Right lobe of liver (tissue), 6 donors: Measurements from ENCODE around the gene CAPN5. TPM values are rescaled to one million over a fixed set of nuclear protein-coding genes. Genes with fewer than 3 reads are reported as not detected.

Experiments
- ATAC-seq, 4 donors: fragments of 200-7000 bp; cut with Tn5 transposase; one replicate each; pipeline ENCODE4 v1.9.1; 2020; ENCODE audit warnings: mild to moderate bottlenecking in 4 of 4, moderate library complexity in 4 of 4
- DNase-seq, 3 donors: peaks; one replicate each; pipeline ENCODE4 v3.0.0-alpha.2; 2020
- H3K27ac ChIP-seq, 3 donors: fragments of 200-600 bp; one replicate each; pipeline ENCODE4 v1.8.0; 2022
- H3K27me3 ChIP-seq, 2 donors: fragments of 200-600 bp; one replicate each; pipeline ENCODE4 v1.8.0; 2022
- H3K36me3 ChIP-seq, 4 donors: fragments of 200-600 bp; sonication (generic) in 1 of 4; one replicate each; pipeline versions ENCODE4 v1.5.1 to v1.8.0; 2017 to 2022; ENCODE audit warnings: control low read depth in 1 of 4
- H3K4me1 ChIP-seq, 4 donors: fragments of 200-600 bp; sonication (generic) in 1 of 4; one replicate each; pipeline versions ENCODE4 v1.5.1 to v1.8.0; 2017 to 2022; ENCODE audit warnings: control low read depth in 1 of 4
- H3K4me3 ChIP-seq, 3 donors: fragments of 200-600 bp; one replicate each; pipeline ENCODE4 v1.8.0; 2022
- H3K9me3 ChIP-seq, 4 donors: fragments of 200-600 bp; sonication (generic) in 1 of 4; one replicate each; pipeline versions ENCODE4 v1.5.1 to v1.8.0; 2017 to 2022; ENCODE audit warnings: control low read depth in 1 of 4
- CTCF ChIP-seq, 4 donors: fragments of 200-600 bp in 3 of 4; fragments of 450-650 bp in 1 of 4; IDR thresholded peaks; one replicate each; pipeline versions ENCODE4 v1.5.1 to v1.8.0; 2016 to 2022; ENCODE audit warnings: antibody characterized with exemption in 4 of 4, mild to moderate bottlenecking in 2 of 4
- POLR2A ChIP-seq: fragments of 450-650 bp; IDR thresholded peaks from one replicate; pipeline ENCODE4 v1.6.1; 2017; ENCODE audit warnings: antibody characterized with exemption, mild to moderate bottlenecking
- WGBS: methylation state at CpG from one replicate; pipeline ENCODE4 v1.1.6; 2018; ENCODE audit warnings: low coverage, low lambda C conversion rate; ENCODE audit not compliant: insufficient coverage; ENCODE audit errors: missing lambda C conversion rate; 5-methylcytosine and 5-hydroxymethylcytosine counted together
- intact Hi-C, 2 donors: fragments of 100-400 bp; cut with DNase I; formaldehyde crosslinking; loops; one replicate each; pipeline versions ENCODE4 v1.11.2 to v1.14.1; 2022
- total RNA-seq, 6 experiments: library from RNA; depleted of rRNA in 2 of 6; stranded (reverse); fragments of >200 nt in 2 of 6; fragmentation: NEBNext Ultra II Directional in 3 of 6; extraction: Animal tissue kit (Norgen Biotek cat#: 25700) in 3 of 6; gene quantifications; one replicate each; pipeline versions ENCODE4 v1.1.0 to v1.2.4, GENCODE V29; 2016 to 2023
- donor health status: DM: no; HTN: yes; CAD: no.
- donor health status: DM: no; HTN: no; CAD: no.
- donor health status: DM: no; HTN: no; CAD: no.
- donor health status: DM: no; HTN: yes; CAD: no.
- donor health status: DM: no; HTN: yes; CAD: no.

Gene CAPN5
- total RNA-seq, 6 experiments from 2014 or later = 23.1 to 66.7 (median 43.3) TPM

GRCh38 chr11:77049026-77049425 lies 17.7 kb upstream of the CAPN5 start:
- Histone ChIP-seq H3K27me3 (no peaks in the 10 kb centered on the region), H3K4me1 (no peaks in the 10 kb centered on the region), H3K4me3 (no peak overlapping the region), H3K36me3 (no peaks in the 10 kb centered on the region), H3K9me3 (no peaks in the 10 kb centered on the region), H3K27ac (no peak overlapping the region)
- TF ChIP-seq CTCF (IDR thresholded peaks at IDR 0.05) = no peak
- no peak for TF ChIP-seq POLR2A
- WGBS = 65% methylated on average over 6 of the region's 6 CpGs
- ATAC-seq (no peak), DNase-seq (no peak)
- intact Hi-C loops = loop anchor here (2.0 to 10.0 kb wide), 3 partner anchors 42 to 124 kb away; no protein-coding TSS in a partner anchor

GRCh38 chr11:77051511-77051910 lies 15.3 kb upstream of the CAPN5 start:
- no peak overlapping the region for H3K27ac ChIP-seq
- WGBS = 71% methylated on average over 1 of the region's 3 CpGs
- intact Hi-C loops = loop anchor here in 1 of 2 donors (5.0 kb wide), 1 partner anchor 41 kb away; no protein-coding TSS in a partner anchor
- no peaks in the 10 kb centered on the region for H3K27me3 ChIP-seq
- DNase-seq (no peak), ATAC-seq (no peak)
- H3K4me3 ChIP-seq = no peak overlapping the region
- no peaks in the 10 kb centered on the region for H3K36me3 ChIP-seq
- H3K9me3 ChIP-seq = no peaks in the 10 kb centered on the region
- TF ChIP-seq POLR2A (no peak), CTCF (IDR thresholded peaks at IDR 0.05) (no peak)
- H3K4me1 ChIP-seq = peaks cover 0 to 11% (median 0%) of the 10 kb centered on the region in 4 donors

GRCh38 chr11:77052518-77052917 lies 14.3 kb upstream of the CAPN5 start:
- no peak for DNase-seq
- Histone ChIP-seq H3K27me3 (no peaks in the 10 kb centered on the region), H3K4me3 (no peak overlapping the region), H3K4me1 (peaks cover 0 to 11% (median 0%) of the 10 kb centered on the region in 4 donors), H3K36me3 (no peaks in the 10 kb centered on the region), H3K9me3 (no peaks in the 10 kb centered on the region), H3K27ac (no peak overlapping the region)
- intact Hi-C loops = loop anchor here in 1 of 2 donors (5.0 kb wide), 1 partner anchor 40 kb away; no protein-coding TSS in a partner anchor
- no peak for ATAC-seq
- TF ChIP-seq POLR2A = no peak
- TF ChIP-seq CTCF (IDR thresholded peaks at IDR 0.05) = no peak
- WGBS = 84% methylated on average over 7 of the region's 7 CpGs

- H3K9me3 ChIP-seq = no peaks in the 10 kb centered on the region
- TF ChIP-seq CTCF (IDR thresholded peaks at IDR 0.05) (no peak), POLR2A (no peak)
- H3K36me3 ChIP-seq = no peaks in the 10 kb centered on the region
- intact Hi-C loops = loop anchor here in 1 of 2 donors (5.0 kb wide), 1 partner anchor 39 kb away; no protein-coding TSS in a partner anchor
- no peak overlapping the region for H3K4me3 ChIP-seq
- WGBS = 81% methylated on average over 8 of the region's 14 CpGs
- ATAC-seq = no peak
- H3K27ac ChIP-seq = no peak overlapping the region
- peaks cover 0 to 16% (median 0%) of the 10 kb centered on the region in 4 donors for H3K4me1 ChIP-seq
- no peaks in the 10 kb centered on the region for H3K27me3 ChIP-seq
- DNase-seq = no peak
Observed at GRCh38 chr11:77053217-77054015, 13.4 kb upstream of the CAPN5 start.
